H9 (cell line): Measurements from ENCODE around the gene ZNF75A. TPM values are rescaled to one million over a fixed set of nuclear protein-coding genes. Genes with fewer than 3 reads are reported as not detected.

Experiments
- DNase-seq: peaks from one replicate; pipeline ENCODE4 v3.0.0-alpha.2; 2017
- H2AFZ ChIP-seq: one replicate; pipeline ENCODE4 v1.6.1; 2013; ENCODE audit warnings: mild to moderate bottlenecking, low read length, control low read depth, moderate library complexity
- H2AK5ac ChIP-seq: 2 replicates; pipeline ENCODE4 v1.6.1; 2013; ENCODE audit warnings: low read length, control low read depth, mixed read lengths; ENCODE audit not compliant: insufficient read length
- H2BK120ac ChIP-seq: one replicate; pipeline ENCODE4 v1.6.1; 2013; ENCODE audit warnings: low read depth, mild to moderate bottlenecking, low read length, control low read depth, inconsistent platforms; ENCODE audit not compliant: poor library complexity, severe bottlenecking
- H2BK12ac ChIP-seq: 2 replicates; pipeline ENCODE4 v1.6.1; 2013; ENCODE audit warnings: low read length, control low read depth, mixed read lengths, low read depth; ENCODE audit not compliant: insufficient read length
- H2BK15ac ChIP-seq: 2 replicates; pipeline ENCODE4 v1.6.1; 2013; ENCODE audit warnings: low read depth, low read length, control low read depth
- H2BK20ac ChIP-seq: one replicate; pipeline ENCODE4 v1.6.1; 2013; ENCODE audit warnings: low read depth, mild to moderate bottlenecking, low read length, control low read depth, inconsistent platforms; ENCODE audit not compliant: poor library complexity, severe bottlenecking
- H2BK5ac ChIP-seq: 2 replicates; pipeline ENCODE4 v1.6.1; 2013; ENCODE audit warnings: low read length, control low read depth, mixed read lengths; ENCODE audit not compliant: insufficient read length
- H3K14ac ChIP-seq: 2 replicates; pipeline ENCODE4 v1.6.1; 2013; ENCODE audit warnings: low read length, control low read depth; ENCODE audit not compliant: insufficient read depth
- H3K18ac ChIP-seq: 2 replicates; pipeline ENCODE4 v1.6.1; 2013; ENCODE audit warnings: low read depth, mild to moderate bottlenecking, mixed read lengths, low read length, control low read depth; ENCODE audit not compliant: insufficient read length
- H3K23ac ChIP-seq: 2 replicates; pipeline ENCODE4 v1.6.1; 2013; ENCODE audit warnings: low read length, control low read depth, mixed read lengths, low read depth; ENCODE audit not compliant: insufficient read length
- H3K23me2 ChIP-seq: 2 replicates; pipeline ENCODE4 v1.6.1; 2013; ENCODE audit warnings: low read depth, mild to moderate bottlenecking, mixed read lengths, low read length, control low read depth; ENCODE audit not compliant: insufficient read length, poor library complexity, severe bottlenecking
- H3K27ac ChIP-seq: 2 replicates; pipeline ENCODE4 v1.5.1; 2013; ENCODE audit warnings: low read length, control low read depth, mixed read lengths, low read depth; ENCODE audit not compliant: insufficient read length
- H3K27me3 ChIP-seq: 2 replicates; pipeline ENCODE4 v1.6.1; 2013; ENCODE audit warnings: low read length, control low read depth, inconsistent platforms; ENCODE audit not compliant: insufficient read depth
- H3K4ac ChIP-seq: 2 replicates; pipeline ENCODE4 v1.6.1; 2013; ENCODE audit warnings: low read depth, mild to moderate bottlenecking, control low read depth, inconsistent platforms, low read length, moderate library complexity
- H3K4me1 ChIP-seq: 2 replicates; pipeline ENCODE4 v1.6.1; 2013; ENCODE audit warnings: low read length, control low read depth, inconsistent platforms; ENCODE audit not compliant: insufficient read depth
- H3K4me2 ChIP-seq: 2 replicates; pipeline ENCODE4 v1.6.1; 2013; ENCODE audit warnings: low read length, control low read depth, mixed read lengths; ENCODE audit not compliant: insufficient read length, insufficient read depth
- H3K56ac ChIP-seq: 2 replicates; pipeline ENCODE4 v1.6.1; 2013; ENCODE audit warnings: low read depth, mild to moderate bottlenecking, mixed read lengths, low read length, control low read depth; ENCODE audit not compliant: insufficient read length
- H3K79me1 ChIP-seq: 2 replicates; pipeline ENCODE4 v1.6.1; 2013; ENCODE audit warnings: low read depth, mild to moderate bottlenecking, moderate library complexity, low read length, control low read depth, inconsistent platforms; ENCODE audit not compliant: insufficient read depth, poor library complexity, severe bottlenecking
- H3K79me2 ChIP-seq: 2 replicates; pipeline ENCODE4 v1.6.1; 2013; ENCODE audit warnings: low read length, control low read depth, inconsistent platforms; ENCODE audit not compliant: insufficient read depth
- H3K9ac ChIP-seq: 2 replicates; pipeline ENCODE4 v1.6.1; 2013; ENCODE audit warnings: low read length, control low read depth, mixed read lengths; ENCODE audit not compliant: insufficient read length; ENCODE audit errors: extremely low read depth
- H3K9me3 ChIP-seq: one replicate; pipeline ENCODE4 v1.6.1; 2013; ENCODE audit warnings: low read depth, low read length, inconsistent platforms; ENCODE audit not compliant: control insufficient read depth
- H3T11ph ChIP-seq: one replicate; pipeline ENCODE4 v1.6.1; 2013; ENCODE audit warnings: mild to moderate bottlenecking, low read length, control low read depth, inconsistent platforms
- H4K20me1 ChIP-seq: one replicate; pipeline ENCODE4 v1.6.1; 2013; ENCODE audit not compliant: control insufficient read depth, insufficient read length, insufficient read depth
- H4K5ac ChIP-seq: 2 replicates; pipeline ENCODE4 v1.6.1; 2013; ENCODE audit warnings: low read depth, mild to moderate bottlenecking, mixed read lengths, low read length, control low read depth; ENCODE audit not compliant: insufficient read length
- H4K8ac ChIP-seq: replicated peaks from 2 replicates; pipeline ENCODE4 v1.6.1; 2013; ENCODE audit warnings: low read length, control low read depth, mixed read lengths, low read depth; ENCODE audit not compliant: insufficient read length
- H4K91ac ChIP-seq: 2 replicates; pipeline ENCODE4 v1.6.1; 2013; ENCODE audit warnings: low read depth, mild to moderate bottlenecking, moderate library complexity, mixed read lengths, low read length, control low read depth; ENCODE audit not compliant: insufficient read length
- H3K27ac Mint-ChIP-seq, 3 experiments: 2 replicates in 2 of 3; 3 replicates in 1 of 3; pipeline ENCODE4 v1.8.0; 2020 to 2021; ENCODE audit warnings: mixed read lengths in 3 of 3, mild to moderate bottlenecking in 1 of 3, moderate library complexity in 1 of 3
- H3K27me3 Mint-ChIP-seq: 2 replicates; pipeline ENCODE4 v1.8.0; 2021; ENCODE audit warnings: low read depth, mild to moderate bottlenecking, moderate library complexity, mixed read lengths
- H3K36me3 Mint-ChIP-seq, 3 experiments: 2 replicates in 2 of 3; 3 replicates in 1 of 3; pipeline ENCODE4 v1.8.0; 2020 to 2021; ENCODE audit warnings: low read depth in 3 of 3, mixed read lengths in 3 of 3; ENCODE audit not compliant: insufficient read depth in 1 of 3
- H3K4me1 Mint-ChIP-seq, 2 experiments: 2 replicates each; pipeline ENCODE4 v1.8.0; 2020; ENCODE audit warnings: mixed read lengths in 2 of 2
- H3K4me3 Mint-ChIP-seq, 2 experiments: 2 replicates in 1 of 2; 3 replicates in 1 of 2; pipeline ENCODE4 v1.8.0; 2020 to 2021; ENCODE audit warnings: mild to moderate bottlenecking in 2 of 2, mixed read lengths in 2 of 2, moderate library complexity in 1 of 2
- H3K9me3 Mint-ChIP-seq, 2 experiments: 2 replicates in 1 of 2; 3 replicates in 1 of 2; pipeline ENCODE4 v1.8.0; 2020; ENCODE audit warnings: mild to moderate bottlenecking in 2 of 2, mixed read lengths in 2 of 2, moderate library complexity in 1 of 2
- WGBS: extraction: QIAGEN DNeasy Blood & Tissue Kit; methylation state at CpG from one replicate; pipeline ENCODE4 v1.1.7; 2013; ENCODE audit warnings: missing lambda C conversion rate, low lambda C conversion rate, mixed read lengths; ENCODE audit not compliant: insufficient read length; ENCODE audit errors: extremely low coverage; 5-methylcytosine and 5-hydroxymethylcytosine counted together
- total RNA-seq: library from RNA; stranded (reverse); gene quantifications from 2 replicates; pipeline ENCODE4 v1.2.1, GENCODE V29; 2021
- TF ChIP-seq, protein P1 (sequence below): fragments of 200-600 bp; sonication (generic); conservative IDR thresholded peaks from 3 replicates; pipeline ENCODE4 v1.8.0; 2021; ENCODE audit warnings: antibody characterized with exemption, mild to moderate bottlenecking

Gene ZNF75A
- total RNA-seq, 1 experiment from 2014 or later = 42.4 TPM

DNA sequence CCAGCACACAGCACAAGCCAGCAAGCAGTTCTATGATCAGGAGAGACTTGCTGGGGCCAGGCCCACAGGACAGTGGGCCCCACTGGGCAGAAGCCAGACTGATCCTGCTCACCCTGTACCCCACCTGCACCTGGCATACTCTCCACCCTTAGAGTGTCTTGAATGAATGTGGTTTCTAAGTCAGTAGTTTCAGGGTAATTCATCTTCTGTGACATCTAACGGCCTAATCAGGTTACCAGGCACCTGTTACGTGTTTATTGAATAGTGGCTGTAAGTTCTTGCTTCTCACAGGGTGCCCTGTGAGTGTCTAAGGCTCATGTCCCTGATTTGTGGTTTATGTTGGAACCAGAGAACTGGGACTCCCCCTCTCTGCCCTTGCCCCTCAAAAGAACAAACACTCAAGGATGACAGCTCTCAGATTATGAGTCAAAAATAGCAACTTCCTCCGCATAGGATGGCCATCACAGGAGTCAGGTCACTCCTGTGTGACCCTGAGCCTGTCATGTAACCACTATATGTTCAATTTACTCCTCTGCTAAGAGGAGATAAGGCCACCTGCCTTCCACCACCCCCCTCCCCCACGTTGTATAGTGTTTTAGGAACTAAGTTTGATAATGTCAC lies 43.4 kb downstream of the ZNF75A start:
- Mint-ChIP-seq H3K4me3 (no peak overlapping the region), H3K9me3 (peaks cover 58 to 71% of the 10 kb centered on the region in 2 experiments), H3K36me3 (no peaks in the 10 kb centered on the region), H3K4me1 (no peaks in the 10 kb centered on the region), H3K27me3 (peaks cover 14% of the 10 kb centered on the region), H3K27ac (no peak overlapping the region)
- Histone ChIP-seq H4K5ac (no peak overlapping the region), H3K4me2 (no peak overlapping the region), H3T11ph (no peak overlapping the region), H3K27me3 (no peaks in the 10 kb centered on the region), H2AK5ac (no peak overlapping the region), H3K27ac (no peak overlapping the region), H3K56ac (no peak overlapping the region), H3K4ac (no peak overlapping the region), H3K23me2 (no peaks in the 10 kb centered on the region), H2BK120ac (no peak overlapping the region), H2BK5ac (no peak overlapping the region), H4K8ac (no peak overlapping the region), H3K9ac (no peak overlapping the region), H3K79me1 (no peaks in the 10 kb centered on the region), H3K79me2 (no peaks in the 10 kb centered on the region), H3K23ac (no peak overlapping the region), H4K20me1 (no peaks in the 10 kb centered on the region), H3K18ac (no peak overlapping the region), H2BK12ac (no peak overlapping the region), H3K4me1 (no peaks in the 10 kb centered on the region), H2BK15ac (no peak overlapping the region), H4K91ac (no peak overlapping the region), H3K9me3 (peaks cover 11% of the 10 kb centered on the region), H2AFZ (no peak overlapping the region), H3K14ac (no peak overlapping the region), H2BK20ac (no peak overlapping the region)
- WGBS = no CpG with 5 or more reads among the region's 4 CpGs
- TF ChIP-seq, protein P1, sequence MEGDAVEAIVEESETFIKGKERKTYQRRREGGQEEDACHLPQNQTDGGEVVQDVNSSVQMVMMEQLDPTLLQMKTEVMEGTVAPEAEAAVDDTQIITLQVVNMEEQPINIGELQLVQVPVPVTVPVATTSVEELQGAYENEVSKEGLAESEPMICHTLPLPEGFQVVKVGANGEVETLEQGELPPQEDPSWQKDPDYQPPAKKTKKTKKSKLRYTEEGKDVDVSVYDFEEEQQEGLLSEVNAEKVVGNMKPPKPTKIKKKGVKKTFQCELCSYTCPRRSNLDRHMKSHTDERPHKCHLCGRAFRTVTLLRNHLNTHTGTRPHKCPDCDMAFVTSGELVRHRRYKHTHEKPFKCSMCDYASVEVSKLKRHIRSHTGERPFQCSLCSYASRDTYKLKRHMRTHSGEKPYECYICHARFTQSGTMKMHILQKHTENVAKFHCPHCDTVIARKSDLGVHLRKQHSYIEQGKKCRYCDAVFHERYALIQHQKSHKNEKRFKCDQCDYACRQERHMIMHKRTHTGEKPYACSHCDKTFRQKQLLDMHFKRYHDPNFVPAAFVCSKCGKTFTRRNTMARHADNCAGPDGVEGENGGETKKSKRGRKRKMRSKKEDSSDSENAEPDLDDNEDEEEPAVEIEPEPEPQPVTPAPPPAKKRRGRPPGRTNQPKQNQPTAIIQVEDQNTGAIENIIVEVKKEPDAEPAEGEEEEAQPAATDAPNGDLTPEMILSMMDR = no peak
- DNase-seq = no peak
